NCI-H2227 treated with DMSO at 0.1 percent for 48 hours (cell line): ENCODE data around the gene NEDD4L.
"Not testable (repeated sequence)": the region's sequence is repeated elsewhere in the genome, so short reads cannot be mapped to it uniquely, and the experiment has no call there.

Experiments
- DNase-seq: peaks from one replicate; lab custom pipeline; 2025; lab: John Stamatoyannopoulos, UW

NEDD4L gene

GRCh38 chr18:58156516-58156915 lies 112.5 kb downstream of the NEDD4L start:
- DNase-seq = no peak

GRCh38 chr18:58157237-58157636 lies 113.2 kb downstream of the NEDD4L start:
- no peak for DNase-seq

GRCh38 chr18:58158008-58158407 lies 114.0 kb downstream of the NEDD4L start:
- DNase-seq = no peak

- DNase-seq = no peak
Observed at GRCh38 chr18:58158459-58158858, 114.4 kb downstream of the NEDD4L start.

GRCh38 chr18:58161659-58162058 lies 117.6 kb downstream of the NEDD4L start:
- DNase-seq = no peak

- no peak for DNase-seq
Observed at GRCh38 chr18:58162127-58162526, 118.1 kb downstream of the NEDD4L start.

- no peak for DNase-seq
Observed at GRCh38 chr18:58163004-58163590, 119.1 kb downstream of the NEDD4L start.

GRCh38 chr18:58166278-58166844 lies 122.3 kb downstream of the NEDD4L start:
- no peak for DNase-seq

GRCh38 chr18:58167073-58167472 lies 123.0 kb downstream of the NEDD4L start:
- DNase-seq = no peak

GRCh38 chr18:58168221-58168620 lies 124.2 kb downstream of the NEDD4L start:
- no peak for DNase-seq

- DNase-seq = no peak
Observed at GRCh38 chr18:58168993-58169392, 125.0 kb downstream of the NEDD4L start.

- no peak for DNase-seq
Observed at GRCh38 chr18:58169472-58169871, 125.4 kb downstream of the NEDD4L start.

GRCh38 chr18:58170036-58170435 lies 126.0 kb downstream of the NEDD4L start:
- DNase-seq = not testable (repeated sequence)

GRCh38 chr18:58172031-58172430 lies 128.0 kb downstream of the NEDD4L start:
- DNase-seq = no peak

- DNase-seq = no peak
Observed at GRCh38 chr18:58174285-58174684, 130.3 kb downstream of the NEDD4L start.

- no peak for DNase-seq
Observed at GRCh38 chr18:58175122-58175785, 131.2 kb downstream of the NEDD4L start.

GRCh38 chr18:58175786-58176176 lies 131.8 kb downstream of the NEDD4L start:
- no peak for DNase-seq

- no peak for DNase-seq
Observed at GRCh38 chr18:58177004-58177717, 133.1 kb downstream of the NEDD4L start.

- DNase-seq = no peak
Observed at GRCh38 chr18:58177896-58178470, 134.0 kb downstream of the NEDD4L start.

GRCh38 chr18:58178511-58178910 lies 134.5 kb downstream of the NEDD4L start:
- DNase-seq = no peak

GRCh38 chr18:58180172-58180571 lies 136.1 kb downstream of the NEDD4L start:
- no peak for DNase-seq

- DNase-seq = peak; percentile 65
Observed at GRCh38 chr18:58180738-58181353, 136.8 kb downstream of the NEDD4L start.
